ENCODE measurements around the gene SART3.
"Not testable (repeated sequence)": the region's sequence is repeated elsewhere in the genome, so short reads cannot be mapped to it uniquely, and the experiment has no call there.

SART3 gene

DNA sequence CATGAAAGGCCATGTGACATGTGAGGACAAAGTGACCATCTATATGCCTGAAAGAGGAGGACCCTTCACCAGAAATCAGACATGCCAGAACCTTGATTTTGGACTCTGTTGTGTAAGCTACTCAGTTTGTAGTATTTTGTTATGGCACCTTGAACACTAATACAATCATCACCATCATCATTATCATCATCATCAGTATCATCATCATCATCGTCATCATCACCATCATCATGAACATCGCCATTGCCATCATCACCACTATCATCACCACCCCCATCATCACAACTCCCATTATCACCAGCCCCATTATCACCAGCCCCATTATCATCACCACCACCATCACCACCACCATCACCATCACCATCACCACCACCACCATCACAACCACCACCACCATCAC, 17.3 kb upstream of the SART3 start:
- no peak for TF ChIP-seq CTCF (IDR thresholded peaks at IDR 0.05; ENCODE audit: low read depth, low read length)
- no peaks in the 10 kb centered on the region for H3K36me3 ChIP-seq
- H3K4me1 ChIP-seq, result no peaks in the 10 kb centered on the region
- no peaks in the 10 kb centered on the region for H3K27me3 ChIP-seq
- H3K9me3 ChIP-seq, result no peaks in the 10 kb centered on the region
- H3K4me3 ChIP-seq (ENCODE audit: low read depth, low read length), result no peak overlapping the region
- no peak for DNase-seq

DNA sequence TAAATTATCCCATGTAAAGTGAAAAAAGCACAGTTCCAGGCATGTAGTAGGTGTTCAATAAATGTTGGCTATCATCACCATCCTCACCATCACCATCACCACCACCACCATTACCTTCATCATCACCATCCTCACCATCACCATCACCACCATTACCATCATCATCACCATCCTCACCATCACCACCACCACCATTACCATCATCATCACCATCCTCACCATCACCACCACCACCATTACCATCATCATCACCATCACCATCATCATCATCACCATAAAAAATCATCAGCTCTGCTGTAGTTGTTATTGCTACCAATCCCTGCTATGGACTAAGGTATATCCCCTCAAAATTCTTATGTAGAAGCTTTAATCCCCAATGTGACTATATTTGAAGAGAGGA, 16.5 kb upstream of the SART3 start:
- no peaks in the 10 kb centered on the region for H3K36me3 ChIP-seq
- H3K4me1 ChIP-seq, result no peaks in the 10 kb centered on the region
- H3K9me3 ChIP-seq, result no peaks in the 10 kb centered on the region
- no peaks in the 10 kb centered on the region for H3K27me3 ChIP-seq
- TF ChIP-seq CTCF (IDR thresholded peaks at IDR 0.05; ENCODE audit: low read depth, low read length), result no peak
- no peak for DNase-seq
- H3K4me3 ChIP-seq (ENCODE audit: low read depth, low read length), result no peak overlapping the region

GRCh38 chr12:108576660-108577234, 15.8 kb upstream of the SART3 start:
- no peak overlapping the region for H3K4me3 ChIP-seq (ENCODE audit: low read depth, low read length)
- no peak for TF ChIP-seq CTCF (IDR thresholded peaks at IDR 0.05; ENCODE audit: low read depth, low read length)
- no peak for DNase-seq
- no peaks in the 10 kb centered on the region for H3K4me1 ChIP-seq
- no peaks in the 10 kb centered on the region for H3K27me3 ChIP-seq
- H3K9me3 ChIP-seq, result no peaks in the 10 kb centered on the region
- H3K36me3 ChIP-seq, result no peaks in the 10 kb centered on the region

DNA sequence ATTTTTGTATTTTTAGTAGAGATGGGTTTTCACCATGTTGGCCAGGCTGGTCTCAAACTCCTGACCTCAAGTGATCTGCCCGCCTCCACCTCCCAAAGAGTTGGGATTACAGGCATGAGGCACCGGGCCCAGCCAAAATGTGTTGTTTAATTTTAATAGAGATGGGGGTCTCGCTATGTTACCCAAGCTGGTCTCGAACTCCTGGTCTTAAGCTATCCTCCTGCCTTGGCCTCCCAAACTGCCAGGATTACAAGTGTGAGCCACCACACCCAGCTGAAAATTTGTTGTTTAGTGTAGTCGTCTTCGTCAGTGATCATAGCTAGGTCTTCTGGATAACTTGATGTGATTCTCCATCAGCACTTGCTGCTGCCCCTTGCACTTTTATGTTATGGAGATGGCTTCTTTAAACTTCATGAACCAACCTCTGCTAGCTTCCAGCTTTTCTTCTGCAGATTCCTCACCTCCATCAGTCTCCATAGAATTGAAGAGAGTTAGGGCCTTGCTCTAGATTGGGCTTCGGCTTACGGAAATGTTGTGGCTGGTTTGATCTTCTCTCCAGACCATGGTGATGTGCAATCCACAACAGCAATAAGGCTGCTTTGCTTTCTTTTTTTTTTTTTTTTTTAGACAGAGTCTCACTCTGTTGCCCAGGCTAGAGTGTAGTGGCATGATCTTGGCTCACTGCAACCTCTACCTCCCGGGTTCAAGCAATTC, 14.4 kb upstream of the SART3 start:
- TF ChIP-seq CTCF (IDR thresholded peaks at IDR 0.05; ENCODE audit: low read depth, low read length), result no peak
- Histone ChIP-seq H3K4me1 (no peaks in the 10 kb centered on the region), H3K9me3 (no peaks in the 10 kb centered on the region), H3K36me3 (no peaks in the 10 kb centered on the region), H3K27me3 (no peaks in the 10 kb centered on the region), H3K4me3 (ENCODE audit: low read depth, low read length) (no peak overlapping the region)
- DNase-seq, result no peak

DNA sequence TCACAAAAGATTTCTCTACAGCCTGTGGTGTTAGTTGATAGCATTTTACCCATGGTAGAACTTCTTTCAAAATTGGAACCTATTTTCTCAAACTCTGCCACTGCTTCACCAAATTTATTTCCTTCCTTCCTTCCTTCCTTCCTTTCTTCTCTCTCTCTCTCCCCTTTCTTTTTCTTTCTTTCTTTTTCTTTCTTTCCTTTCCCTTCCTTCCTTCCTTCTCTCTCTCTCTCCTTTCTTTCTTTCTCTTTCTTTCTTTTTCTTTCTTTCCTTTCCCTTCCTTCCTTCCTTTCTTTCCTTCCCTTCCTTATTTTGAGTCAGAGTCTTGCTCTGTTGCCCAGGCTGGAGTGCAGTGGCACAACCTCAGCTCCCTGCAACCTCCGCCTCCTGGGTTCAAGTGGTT, 13.3 kb upstream of the SART3 start:
- not testable (repeated sequence) for H3K36me3 ChIP-seq; H3K4me1 ChIP-seq; H3K27me3 ChIP-seq; DNase-seq; H3K4me3 ChIP-seq (ENCODE audit: low read depth, low read length); H3K9me3 ChIP-seq

GRCh38 chr12:108573317-108573716, 12.3 kb upstream of the SART3 start:
- Histone ChIP-seq H3K27me3 (no peaks in the 10 kb centered on the region), H3K4me3 (ENCODE audit: low read depth, low read length) (no peak overlapping the region), H3K36me3 (peaks cover 14% of the 10 kb centered on the region), H3K9me3 (no peaks in the 10 kb centered on the region), H3K4me1 (no peaks in the 10 kb centered on the region)
- no peak for DNase-seq
- no peak for TF ChIP-seq CTCF (IDR thresholded peaks at IDR 0.05; ENCODE audit: low read depth, low read length)
